GM12892 (cell line): ENCODE data around the gene RAB29.

ENCODE experiments used
- POLR2A ChIP-seq: IDR thresholded peaks from 2 replicates; pipeline ENCODE4 v1.6.1; 2011; ENCODE audit warnings: low read depth, low read length, control low read depth
- TAF1 ChIP-seq: IDR thresholded peaks from 2 replicates; pipeline ENCODE4 v1.6.1; 2011; ENCODE audit warnings: low read depth, mild to moderate bottlenecking, control low read depth, low read length, borderline replicate concordance

- no peak for TF ChIP-seq TAF1
- no peak for TF ChIP-seq POLR2A
Observed at GRCh38 chr1:205777994-205778393, 2.7 kb upstream of the RAB29 start.
